ENCODE data around the gene PCDHB15.
"Not testable (repeated sequence)": the region's sequence is repeated elsewhere in the genome, so short reads cannot be mapped to it uniquely, and the experiment has no call there.

PCDHB15 gene

DNA sequence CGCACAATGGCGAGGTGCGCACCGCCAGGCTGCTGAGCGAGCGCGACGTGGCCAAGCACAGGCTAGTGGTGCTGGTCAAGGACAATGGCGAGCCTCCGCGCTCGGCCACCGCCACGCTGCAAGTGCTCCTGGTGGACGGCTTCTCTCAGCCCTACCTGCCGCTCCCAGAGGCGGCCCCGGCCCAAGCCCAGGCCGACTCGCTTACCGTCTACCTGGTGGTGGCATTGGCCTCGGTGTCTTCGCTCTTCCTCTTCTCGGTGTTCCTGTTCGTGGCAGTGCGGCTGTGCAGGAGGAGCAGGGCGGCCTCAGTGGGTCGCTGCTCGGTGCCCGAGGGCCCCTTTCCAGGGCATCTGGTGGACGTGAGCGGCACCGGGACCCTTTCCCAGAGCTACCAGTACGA lies 2.2 kb downstream of the PCDHB15 start:
- DNase-seq (ENCODE audit: low read depth in 2 of 3, low spot score in 2 of 3) = not testable (repeated sequence)

GRCh38 chr5:141250576-141250975 lies 5.4 kb downstream of the PCDHB15 start:
- DNase-seq (ENCODE audit: low read depth in 2 of 3, low spot score in 2 of 3) = no peak

DNA sequence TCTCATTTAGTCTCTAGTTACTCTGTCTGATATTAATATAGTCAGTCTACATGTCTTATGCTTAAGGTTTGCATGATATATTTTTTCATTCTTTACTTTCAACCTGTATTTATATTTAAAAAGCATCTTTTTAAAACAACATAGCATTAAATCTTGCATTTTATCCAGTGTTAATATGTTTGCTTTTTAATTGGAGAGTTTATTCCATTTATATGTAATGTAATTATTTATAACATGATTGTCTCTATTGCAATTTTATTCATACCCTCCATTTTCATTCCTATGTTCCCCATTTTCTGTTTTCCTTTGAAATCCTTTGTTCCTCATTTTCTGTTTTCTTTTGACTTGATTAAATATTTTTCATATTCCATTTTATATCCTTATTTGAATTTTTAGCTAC lies 13.3 kb downstream of the PCDHB15 start:
- DNase-seq (ENCODE audit: low read depth in 2 of 3, low spot score in 2 of 3) = no peak

DNA sequence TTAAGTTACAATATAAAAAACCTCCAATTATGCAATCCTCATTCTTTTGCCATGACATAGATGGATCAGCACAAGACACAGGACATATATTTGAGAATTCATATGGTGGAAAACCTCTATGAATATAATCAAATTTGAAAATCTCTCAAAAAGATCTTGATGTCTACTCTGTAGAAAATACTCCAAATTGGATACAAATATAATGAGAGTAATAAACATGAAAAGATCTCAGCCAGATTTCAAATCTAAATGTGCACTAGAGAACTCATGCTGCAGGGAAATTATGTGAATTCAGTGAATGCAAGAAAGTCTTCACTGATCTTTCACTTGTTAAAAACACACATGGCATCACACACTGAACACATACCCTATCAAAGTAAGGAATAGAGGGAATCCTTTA lies 13.8 kb downstream of the PCDHB15 start:
- DNase-seq (ENCODE audit: low read depth in 2 of 3, low spot score in 2 of 3) = no peak

DNA sequence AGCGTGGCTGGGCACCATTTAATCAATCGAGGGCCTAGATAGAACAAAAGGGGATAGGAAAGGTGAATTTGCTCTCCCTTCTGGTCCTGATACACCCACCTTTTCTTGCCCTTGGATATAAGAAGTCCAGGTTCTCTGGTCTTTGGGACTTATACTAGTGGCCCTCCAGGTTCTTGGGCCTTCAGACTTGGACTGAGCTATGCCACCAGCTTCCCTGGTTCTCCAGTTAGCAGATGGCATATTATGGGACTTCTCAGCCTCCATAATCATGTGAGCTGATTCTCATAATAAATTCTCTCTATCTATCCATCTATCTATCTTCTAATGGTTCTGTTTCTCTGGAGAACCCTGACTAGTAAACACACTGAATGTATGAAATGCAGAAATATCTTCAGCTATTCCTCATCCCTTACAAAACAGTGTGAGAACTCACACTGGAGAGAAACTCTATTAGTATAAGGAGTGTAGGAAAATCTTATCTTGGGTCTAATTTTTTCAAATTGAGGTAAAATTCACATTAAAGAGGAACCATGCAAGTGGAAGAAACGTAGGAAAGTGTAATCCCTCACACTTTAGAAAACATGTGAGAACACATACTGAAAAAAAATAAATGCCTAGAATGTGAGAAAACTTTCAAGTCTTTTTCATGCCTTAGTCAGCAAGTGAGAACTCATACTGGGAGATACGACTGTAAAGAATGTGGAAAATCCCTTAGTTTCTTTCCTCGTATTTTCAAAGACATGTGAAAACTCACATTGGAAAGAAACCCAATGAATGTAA lies 15.5 kb downstream of the PCDHB15 start:
- no peak for DNase-seq (ENCODE audit: low read depth in 2 of 3, low spot score in 2 of 3)

DNA sequence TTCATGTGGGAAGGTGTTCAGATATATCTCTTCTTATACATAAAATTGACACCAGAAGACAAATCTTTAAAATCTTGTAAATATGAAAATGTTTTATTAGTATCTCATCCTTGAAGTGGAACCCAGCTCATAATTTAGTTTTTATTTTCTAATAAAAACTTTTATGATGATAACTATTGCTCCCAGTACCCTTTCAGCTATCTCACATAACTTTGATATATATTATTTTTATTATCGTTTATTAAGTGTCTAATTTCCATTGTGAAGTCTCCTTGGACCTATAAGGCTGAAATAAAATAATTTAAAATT lies 16.0 kb downstream of the PCDHB15 start:
- no peak for DNase-seq (ENCODE audit: low read depth in 2 of 3, low spot score in 2 of 3)

DNA sequence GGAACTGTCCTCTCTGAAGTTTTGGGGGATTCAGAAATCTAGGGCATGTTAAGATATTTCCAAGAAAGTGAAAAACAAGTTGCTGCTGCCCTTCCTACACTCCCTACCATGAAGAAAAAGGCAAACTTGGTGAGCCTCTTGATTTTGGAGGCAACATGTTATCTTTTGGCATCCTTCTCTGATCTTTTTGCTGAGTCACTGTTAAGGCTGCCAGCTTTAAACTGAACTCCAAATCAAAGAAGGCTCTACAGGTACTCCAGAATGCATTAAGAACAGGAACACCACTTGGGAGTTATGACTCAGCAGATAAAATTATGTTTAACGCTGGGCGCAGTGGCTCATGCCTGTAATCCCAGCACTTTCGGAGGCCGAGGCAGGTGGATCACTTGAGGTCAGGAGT lies 24.0 kb downstream of the PCDHB15 start:
- no peak for DNase-seq (ENCODE audit: low read depth in 2 of 3, low spot score in 2 of 3)

DNA sequence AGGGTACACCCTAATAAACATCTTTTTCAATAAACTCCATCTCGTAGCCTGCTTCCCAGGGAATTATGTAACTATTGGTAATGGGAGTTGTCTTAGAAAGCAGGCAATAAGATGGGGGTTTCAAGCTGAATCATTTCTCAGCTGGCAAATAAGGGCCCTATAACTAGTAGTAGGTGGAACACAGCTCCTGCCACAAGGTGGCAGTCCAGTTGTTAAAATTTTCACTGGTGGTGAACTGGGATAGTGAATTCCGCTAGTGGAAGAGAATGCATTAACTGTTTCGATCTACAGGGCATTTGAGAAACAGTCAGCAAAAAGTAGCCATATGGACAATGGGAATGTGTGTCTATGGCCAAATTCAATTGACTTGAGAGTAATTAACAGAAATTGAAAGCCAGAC lies 27.7 kb downstream of the PCDHB15 start:
- no peak for DNase-seq (ENCODE audit: low read depth in 2 of 3, low spot score in 2 of 3)

DNA sequence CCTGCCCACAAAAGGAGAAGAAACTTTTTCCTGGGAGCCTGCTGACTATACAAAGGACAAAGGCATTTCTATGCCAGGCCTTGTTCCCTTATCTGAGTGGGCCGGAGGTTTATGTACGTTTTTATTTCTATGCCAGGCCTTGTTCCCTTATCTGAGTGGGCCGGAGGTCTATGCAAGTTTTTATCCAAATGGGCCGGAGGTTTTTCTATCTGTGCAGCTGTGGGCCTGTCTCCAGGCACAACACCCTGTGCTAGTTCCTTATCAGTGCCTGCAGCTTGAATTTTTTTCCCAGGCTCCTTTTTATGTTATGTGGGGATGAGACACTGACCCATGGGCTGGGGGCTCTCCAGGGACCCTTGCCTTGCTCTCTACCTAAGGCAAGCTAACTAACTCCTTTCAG lies 53.2 kb downstream of the PCDHB15 start:
- no peak for DNase-seq (ENCODE audit: low read depth in 2 of 3, low spot score in 2 of 3)

Measured in activated CD8-positive, alpha-beta memory T cell treated with anti-CD3 and anti-CD28 coated beads for 48 hours (primary cell).